Neuronal stem cell (in vitro differentiated cells): ENCODE data around the gene MTIF3.

Experiments
- DNase-seq: peaks from one replicate; pipeline ENCODE4 v3.0.0-alpha.2; 2013; ENCODE audit warnings: low spot score
- H2AFZ ChIP-seq: one replicate; pipeline ENCODE4 v1.6.1; 2013; ENCODE audit warnings: mild to moderate bottlenecking, low read length, inconsistent platforms
- H2AK5ac ChIP-seq: 2 replicates; pipeline ENCODE4 v1.6.1; 2013; ENCODE audit warnings: low read depth, mild to moderate bottlenecking, inconsistent platforms, low read length, moderate library complexity, mixed read lengths
- H2BK120ac ChIP-seq: 2 replicates; pipeline ENCODE4 v1.6.1; 2013; ENCODE audit warnings: low read depth, mild to moderate bottlenecking, inconsistent platforms, low read length, moderate library complexity, mixed read lengths
- H2BK12ac ChIP-seq: one replicate; pipeline ENCODE4 v1.6.1; 2013; ENCODE audit warnings: low read length, inconsistent platforms
- H2BK15ac ChIP-seq: 2 replicates; pipeline ENCODE4 v1.6.1; 2013; ENCODE audit warnings: mild to moderate bottlenecking, low read length, inconsistent platforms, mixed read lengths
- H2BK5ac ChIP-seq: one replicate; pipeline ENCODE4 v1.6.1; 2013; ENCODE audit warnings: inconsistent platforms, mild to moderate bottlenecking, low read length, moderate library complexity
- H3K14ac ChIP-seq: one replicate; pipeline ENCODE4 v1.6.1; 2013; ENCODE audit warnings: low read length, inconsistent platforms
- H3K18ac ChIP-seq: 2 replicates; pipeline ENCODE4 v1.6.1; 2013; ENCODE audit warnings: low read length, inconsistent platforms
- H3K23ac ChIP-seq: 2 replicates; pipeline ENCODE4 v1.6.1; 2013; ENCODE audit warnings: low read depth, mild to moderate bottlenecking, mixed read lengths, low read length, inconsistent platforms; ENCODE audit not compliant: poor library complexity
- H3K27ac ChIP-seq: replicated peaks from 3 replicates; pipeline ENCODE4 v1.5.1; 2013; ENCODE audit warnings: low read length, inconsistent platforms
- H3K27me3 ChIP-seq, 3 experiments: 2 replicates each; pipeline ENCODE4 v1.6.1; 2013; ENCODE audit warnings: low read length in 3 of 3, mild to moderate bottlenecking in 2 of 3, inconsistent platforms in 1 of 3, low read depth in 1 of 3, mixed read lengths in 1 of 3, moderate library complexity in 1 of 3; ENCODE audit not compliant: control insufficient read depth in 3 of 3, insufficient read depth in 3 of 3
- H3K36me3 ChIP-seq, 2 donors: replicated peaks in 1 of 2; 2 replicates each; pipeline ENCODE4 v1.6.1; 2013; ENCODE audit warnings: low read length in 2 of 2; ENCODE audit not compliant: control insufficient read depth in 2 of 2, insufficient read depth in 2 of 2
- H3K4ac ChIP-seq: 2 replicates; pipeline ENCODE4 v1.6.1; 2013; ENCODE audit warnings: inconsistent platforms, mild to moderate bottlenecking, low read length, moderate library complexity
- H3K4me1 ChIP-seq, 2 donors: 1 replicate in 1 of 2; 2 replicates in 1 of 2; pipeline ENCODE4 v1.6.1; 2013; ENCODE audit warnings: low read length in 2 of 2, low read depth in 1 of 2; ENCODE audit not compliant: control insufficient read depth in 2 of 2, insufficient read depth in 1 of 2
- H3K4me2 ChIP-seq: one replicate; pipeline ENCODE4 v1.6.1; 2013; ENCODE audit warnings: mild to moderate bottlenecking, low read length, inconsistent platforms; ENCODE audit not compliant: insufficient read depth, poor library complexity, severe bottlenecking
- H3K4me3 ChIP-seq, 2 donors: 2 replicates each; pipeline ENCODE4 v1.5.1; 2013; ENCODE audit warnings: low read length in 2 of 2, mild to moderate bottlenecking in 2 of 2, inconsistent platforms in 1 of 2, moderate library complexity in 1 of 2
- H3K79me1 ChIP-seq: one replicate; pipeline ENCODE4 v1.6.1; 2013; ENCODE audit warnings: low read depth, mild to moderate bottlenecking, inconsistent platforms, low read length, moderate library complexity
- H3K9ac ChIP-seq: one replicate; pipeline ENCODE4 v1.6.1; 2013; ENCODE audit warnings: mild to moderate bottlenecking, low read depth, low read length, inconsistent platforms; ENCODE audit not compliant: poor library complexity
- H3K9me3 ChIP-seq, 2 donors: replicated peaks in 1 of 2; 2 replicates each; pipeline versions ENCODE3 to v1.6.1; 2013; ENCODE audit warnings: low read length in 2 of 2, mild to moderate bottlenecking in 2 of 2, inconsistent platforms in 1 of 2, low read depth in 1 of 2, mixed read lengths in 1 of 2, moderate library complexity in 1 of 2; ENCODE audit not compliant: control insufficient read depth in 2 of 2, insufficient read depth in 1 of 2
- H4K8ac ChIP-seq: one replicate; pipeline ENCODE4 v1.6.1; 2013; ENCODE audit warnings: low read depth, mild to moderate bottlenecking, inconsistent platforms, low read length, moderate library complexity
- H4K91ac ChIP-seq: one replicate; pipeline ENCODE4 v1.6.1; 2013; ENCODE audit warnings: low read length, low read depth, mild to moderate bottlenecking, inconsistent platforms; ENCODE audit not compliant: poor library complexity
- WGBS, 2 donors: extraction: QIAGEN DNeasy Blood & Tissue Kit; methylation state at CpG; one replicate each; pipeline ENCODE4 v1.1.7; 2013; ENCODE audit warnings: missing lambda C conversion rate in 2 of 2, mixed read lengths in 1 of 2; ENCODE audit not compliant: insufficient read length in 2 of 2, insufficient replicate concordance in 1 of 2; ENCODE audit errors: extremely low coverage in 2 of 2; 5-methylcytosine and 5-hydroxymethylcytosine counted together

Gene MTIF3

DNA sequence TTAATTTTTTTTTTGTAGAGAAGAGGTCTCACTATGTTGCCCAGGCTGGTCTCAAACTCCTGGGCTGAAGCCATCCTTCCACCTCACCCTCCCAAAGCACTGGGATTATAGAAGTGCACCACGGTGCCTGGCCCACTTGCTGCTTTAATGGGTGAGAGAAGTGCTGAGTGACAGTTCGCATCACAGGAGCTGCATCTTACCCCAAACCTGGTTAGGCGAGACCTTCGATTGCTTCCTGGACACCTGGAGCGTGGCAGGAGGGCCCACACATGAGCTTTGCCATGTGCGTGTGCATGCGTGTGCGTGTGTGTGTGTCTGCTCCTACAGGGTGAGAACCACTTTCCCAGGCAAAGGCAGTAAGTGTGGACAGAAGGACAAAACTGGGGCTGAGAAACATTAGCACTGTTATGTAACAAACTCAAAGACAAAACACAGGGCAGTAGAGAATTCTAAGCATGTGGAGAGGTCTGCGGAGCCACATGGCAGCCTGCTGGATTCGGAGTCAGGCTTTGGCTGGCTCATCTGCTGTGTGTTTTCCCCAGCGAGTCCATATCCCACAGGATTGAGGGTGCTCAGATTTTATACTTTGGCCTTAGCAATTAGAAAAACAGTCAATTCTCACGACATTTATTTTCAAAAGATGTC lies 11.7 kb upstream of the MTIF3 start:
- H2AK5ac ChIP-seq: no peak overlapping the region
- peak overlapping the region; percentile 60 for H2AFZ ChIP-seq
- H2BK5ac ChIP-seq: no peak overlapping the region
- no CpG with 5 or more reads among the region's 12 CpGs for WGBS, 2 donors
- H3K4ac ChIP-seq: no peak overlapping the region
- no peak overlapping the region for H4K8ac ChIP-seq
- no peaks in the 10 kb centered on the region for H3K4me1 ChIP-seq
- H3K79me1 ChIP-seq: no peaks in the 10 kb centered on the region
- no peaks in the 10 kb centered on the region for H3K27me3 ChIP-seq
- no peak overlapping the region for H2BK15ac ChIP-seq
- H3K9me3 ChIP-seq: no peaks in the 10 kb centered on the region
- DNase-seq: no peak
- H4K91ac ChIP-seq: no peak overlapping the region
- H3K23ac ChIP-seq: no peak overlapping the region
- no peak overlapping the region for H3K9ac ChIP-seq
- no peak overlapping the region for H2BK12ac ChIP-seq
- H3K4me2 ChIP-seq: no peak overlapping the region
- no peak overlapping the region for H3K18ac ChIP-seq
- H2BK120ac ChIP-seq: no peak overlapping the region
- no peaks in the 10 kb centered on the region for H3K36me3 ChIP-seq
- H3K14ac ChIP-seq: no peak overlapping the region
- no peak overlapping the region for H3K4me3 ChIP-seq
- no peak overlapping the region for H3K27ac ChIP-seq

DNA sequence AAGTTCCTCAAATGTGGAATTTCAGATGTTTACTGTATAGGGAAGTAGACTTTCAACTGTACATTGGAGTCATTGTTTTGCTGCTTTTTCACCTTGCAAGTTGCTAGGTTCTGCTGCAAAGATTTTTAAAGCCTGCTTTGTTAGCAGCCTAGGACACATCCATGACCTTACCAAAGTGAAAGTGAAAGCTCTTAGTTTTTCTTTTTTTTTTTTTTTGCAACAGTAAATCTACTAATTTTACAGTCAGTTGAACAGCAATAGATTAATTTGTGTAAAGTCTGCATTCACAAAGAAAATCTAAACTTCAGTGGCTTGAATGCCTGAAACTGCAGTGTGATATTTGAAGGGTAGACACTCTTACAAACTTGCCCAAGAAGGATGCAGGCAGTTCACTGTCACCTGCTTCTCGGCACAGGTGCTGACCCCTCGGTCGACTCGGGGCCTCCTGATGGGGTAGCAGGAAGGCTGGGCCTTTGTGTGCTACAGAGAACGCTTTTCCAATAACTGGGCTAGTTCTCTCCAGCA lies 5.0 kb upstream of the MTIF3 start:
- H4K91ac ChIP-seq: no peak overlapping the region
- H3K9ac ChIP-seq: no peak overlapping the region
- no peak overlapping the region for H3K14ac ChIP-seq
- WGBS, 2 donors: no CpG with 5 or more reads among the region's 5 CpGs
- DNase-seq: no peak
- H2BK15ac ChIP-seq: no peak overlapping the region
- H3K27ac ChIP-seq: no peak overlapping the region
- H2BK12ac ChIP-seq: no peak overlapping the region
- H3K18ac ChIP-seq: no peak overlapping the region
- H3K4ac ChIP-seq: no peak overlapping the region
- peaks cover 1 to 9% of the 10 kb centered on the region in 2 donors for H3K4me1 ChIP-seq
- H2AFZ ChIP-seq: peak overlapping the region; percentile 66
- H3K27me3 ChIP-seq: peaks cover 0 to 11% (median 0%) of the 10 kb centered on the region in 3 experiments
- peak overlapping the region in 1 of 2 donors; percentile 35 for H3K4me3 ChIP-seq
- no peak overlapping the region for H2AK5ac ChIP-seq
- H3K4me2 ChIP-seq: no peak overlapping the region
- H3K9me3 ChIP-seq: no peaks in the 10 kb centered on the region
- H4K8ac ChIP-seq: no peak overlapping the region
- H3K36me3 ChIP-seq: no peaks in the 10 kb centered on the region
- no peak overlapping the region for H3K23ac ChIP-seq
- H2BK5ac ChIP-seq: no peak overlapping the region
- no peak overlapping the region for H2BK120ac ChIP-seq
- H3K79me1 ChIP-seq: no peaks in the 10 kb centered on the region

DNA sequence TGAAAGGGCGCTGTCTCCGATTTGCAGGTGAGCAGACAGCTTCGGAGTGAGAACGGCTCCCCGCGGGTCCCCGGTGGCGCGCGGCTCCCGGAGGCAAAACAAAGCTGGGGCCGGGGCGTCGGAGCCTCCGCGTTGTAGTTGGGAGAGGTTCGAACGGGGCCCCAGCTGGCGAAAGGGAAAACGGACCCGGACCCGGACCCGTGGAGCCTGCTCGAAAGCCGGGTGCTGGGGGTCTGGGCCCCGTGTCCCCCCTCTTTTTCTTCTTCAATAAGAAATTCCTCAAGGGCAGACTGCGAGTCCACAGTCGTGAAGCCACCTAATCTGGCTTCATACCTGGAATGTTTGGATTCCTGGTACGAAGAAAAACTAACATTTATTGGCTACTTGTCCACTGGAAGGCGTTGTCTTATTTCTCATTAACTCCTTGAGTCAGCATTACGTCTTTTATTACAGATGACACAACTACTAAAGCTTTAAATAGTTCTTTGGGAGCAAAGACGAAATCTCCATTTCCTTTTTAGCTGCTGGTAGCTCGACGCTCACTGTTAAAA lies 632 bp upstream of the MTIF3 start:
- peak overlapping the region; percentile 79 for H3K18ac ChIP-seq
- no peak overlapping the region for H4K91ac ChIP-seq
- peaks cover 0 to 11% (median 0%) of the 10 kb centered on the region in 3 experiments for H3K27me3 ChIP-seq
- H3K4ac ChIP-seq: no peak overlapping the region
- peak overlapping the region; percentile 98 for H2AFZ ChIP-seq
- no peak overlapping the region for H2BK15ac ChIP-seq
- H2BK12ac ChIP-seq: no peak overlapping the region
- H2BK120ac ChIP-seq: no peak overlapping the region
- peaks cover 2% of the 10 kb centered on the region for H3K79me1 ChIP-seq
- H3K14ac ChIP-seq: no peak overlapping the region
- H3K4me3 ChIP-seq: peak overlapping the region; percentile 95 to 97
- WGBS, 2 donors: no CpG with 5 or more reads among the region's 34 CpGs
- H3K9ac ChIP-seq: no peak overlapping the region
- H3K23ac ChIP-seq: no peak overlapping the region
- peaks cover 5 to 12% of the 10 kb centered on the region in 2 donors for H3K4me1 ChIP-seq
- H3K27ac ChIP-seq: no peak overlapping the region
- no peak overlapping the region for H2AK5ac ChIP-seq
- H3K9me3 ChIP-seq: no peaks in the 10 kb centered on the region
- H2BK5ac ChIP-seq: no peak overlapping the region
- H3K4me2 ChIP-seq: peak overlapping the region; percentile 75
- peak; percentile 5 for DNase-seq
- no peak overlapping the region for H4K8ac ChIP-seq
- H3K36me3 ChIP-seq: no peaks in the 10 kb centered on the region

DNA sequence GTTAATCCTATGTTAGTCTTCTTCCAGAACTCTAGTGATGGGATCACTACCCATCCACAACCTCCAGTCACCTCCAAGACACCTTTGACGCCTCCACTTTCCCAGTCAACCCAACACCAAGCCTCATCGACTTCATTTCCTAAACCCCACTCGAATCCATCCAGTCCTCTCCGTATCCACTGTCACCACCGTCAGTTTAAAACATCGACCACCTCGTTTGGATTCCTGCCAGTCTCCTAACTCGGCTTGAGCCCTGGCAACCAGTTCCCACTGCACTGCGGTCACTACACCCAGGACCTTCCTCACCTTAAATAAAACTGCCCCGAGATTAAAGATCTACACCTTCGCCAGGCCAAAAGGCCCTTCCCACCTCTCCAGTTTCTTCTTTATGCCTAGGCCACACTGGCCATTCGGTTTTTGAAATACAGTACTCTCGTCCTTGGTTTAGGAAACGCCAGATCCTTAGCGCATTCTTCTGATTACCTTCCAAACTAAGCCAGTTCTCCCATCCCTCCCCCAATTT lies 1.2 kb downstream of the MTIF3 start:
- H3K9ac ChIP-seq: no peak overlapping the region
- WGBS, 2 donors: 100% methylated on average over 3 of the region's 15 CpGs; no CpG with 5 or more reads in 1 of the 2 donors
- no peak overlapping the region for H2AK5ac ChIP-seq
- no peak overlapping the region for H3K18ac ChIP-seq
- no peak overlapping the region for H2BK12ac ChIP-seq
- no peak overlapping the region for H2BK15ac ChIP-seq
- DNase-seq: no peak
- H3K4ac ChIP-seq: no peak overlapping the region
- H4K8ac ChIP-seq: no peak overlapping the region
- no peaks in the 10 kb centered on the region for H3K9me3 ChIP-seq
- H3K27me3 ChIP-seq: peaks cover 0 to 11% (median 0%) of the 10 kb centered on the region in 3 experiments
- H4K91ac ChIP-seq: no peak overlapping the region
- H3K27ac ChIP-seq: peak overlapping the region; percentile 97
- H3K23ac ChIP-seq: no peak overlapping the region
- H2BK5ac ChIP-seq: no peak overlapping the region
- H3K4me1 ChIP-seq: peaks cover 3 to 5% of the 10 kb centered on the region in 2 donors
- H3K36me3 ChIP-seq: peaks cover 0 to 8% of the 10 kb centered on the region in 2 donors
- H3K79me1 ChIP-seq: peaks cover 2% of the 10 kb centered on the region
- no peak overlapping the region for H2BK120ac ChIP-seq
- peak overlapping the region in 1 of 2 donors; percentile 97 for H3K4me3 ChIP-seq
- peak overlapping the region; percentile 98 for H2AFZ ChIP-seq
- H3K4me2 ChIP-seq: peak overlapping the region; percentile 63
- H3K14ac ChIP-seq: no peak overlapping the region
